Fibroblast of villous mesenchyme (primary cell): ENCODE results near the gene SH2D3A. TPM values are rescaled to one million over a fixed set of nuclear protein-coding genes. Genes with fewer than 3 reads are reported as not detected.
A peak's percentile ranks its signal among the peaks of the same experiment; 100 is the strongest.
"Not testable (repeated sequence)": the region's sequence is repeated elsewhere in the genome, so short reads cannot be mapped to it uniquely, and the experiment has no call there.

ENCODE experiments used
- DNase-seq: peaks from one replicate; pipeline ENCODE4 v3.0.0-alpha.2; 2010; ENCODE audit warnings: low read depth
- H3K4me3 ChIP-seq: 2 replicates; pipeline ENCODE4 v1.5.1; 2011; ENCODE audit warnings: low read depth, mild to moderate bottlenecking, low read length
- CTCF ChIP-seq: IDR thresholded peaks from 2 replicates; pipeline ENCODE4 v1.5.1; 2012; ENCODE audit warnings: low read depth, mild to moderate bottlenecking, low read length; ENCODE audit not compliant: insufficient read depth
- total RNA-seq: library from RNA; depleted of rRNA; stranded (reverse); fragments of >200 nt; gene quantifications from 2 replicates; pipeline ENCODE4 v1.2.3, GENCODE V29; 2012

SH2D3A gene
- total RNA-seq, 1 donor, result under 0.01 TPM

GRCh38 chr19:6750062-6750461, 17.2 kb downstream of the SH2D3A start:
- no peak overlapping the region for H3K4me3 ChIP-seq
- DNase-seq, result no peak
- TF ChIP-seq CTCF, result no peak

DNA sequence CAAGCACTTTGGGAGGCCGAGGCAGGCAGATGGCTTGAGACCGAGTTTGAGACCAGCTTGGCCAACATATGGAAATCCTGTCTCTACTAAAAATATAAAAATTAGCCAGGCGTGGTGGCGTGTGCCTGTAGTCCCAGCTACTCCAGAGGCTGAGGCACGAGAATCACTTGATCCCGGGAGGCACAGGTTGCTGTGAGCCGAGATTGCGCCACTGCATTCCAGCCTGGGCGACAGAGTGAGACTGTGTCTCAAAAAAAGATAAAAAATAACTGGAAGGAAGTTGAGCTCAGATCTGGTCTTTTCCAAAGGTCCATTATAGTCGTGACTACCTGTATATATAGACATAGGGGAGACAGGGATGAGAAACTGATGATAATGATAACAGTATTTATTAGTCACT, 18.7 kb downstream of the SH2D3A start:
- not testable (repeated sequence) for H3K4me3 ChIP-seq, DNase-seq

- H3K4me3 ChIP-seq, result no peak overlapping the region
- TF ChIP-seq CTCF, result no peak
- no peak for DNase-seq
Observed at GRCh38 chr19:6745965-6746364, 21.3 kb downstream of the SH2D3A start.

DNA sequence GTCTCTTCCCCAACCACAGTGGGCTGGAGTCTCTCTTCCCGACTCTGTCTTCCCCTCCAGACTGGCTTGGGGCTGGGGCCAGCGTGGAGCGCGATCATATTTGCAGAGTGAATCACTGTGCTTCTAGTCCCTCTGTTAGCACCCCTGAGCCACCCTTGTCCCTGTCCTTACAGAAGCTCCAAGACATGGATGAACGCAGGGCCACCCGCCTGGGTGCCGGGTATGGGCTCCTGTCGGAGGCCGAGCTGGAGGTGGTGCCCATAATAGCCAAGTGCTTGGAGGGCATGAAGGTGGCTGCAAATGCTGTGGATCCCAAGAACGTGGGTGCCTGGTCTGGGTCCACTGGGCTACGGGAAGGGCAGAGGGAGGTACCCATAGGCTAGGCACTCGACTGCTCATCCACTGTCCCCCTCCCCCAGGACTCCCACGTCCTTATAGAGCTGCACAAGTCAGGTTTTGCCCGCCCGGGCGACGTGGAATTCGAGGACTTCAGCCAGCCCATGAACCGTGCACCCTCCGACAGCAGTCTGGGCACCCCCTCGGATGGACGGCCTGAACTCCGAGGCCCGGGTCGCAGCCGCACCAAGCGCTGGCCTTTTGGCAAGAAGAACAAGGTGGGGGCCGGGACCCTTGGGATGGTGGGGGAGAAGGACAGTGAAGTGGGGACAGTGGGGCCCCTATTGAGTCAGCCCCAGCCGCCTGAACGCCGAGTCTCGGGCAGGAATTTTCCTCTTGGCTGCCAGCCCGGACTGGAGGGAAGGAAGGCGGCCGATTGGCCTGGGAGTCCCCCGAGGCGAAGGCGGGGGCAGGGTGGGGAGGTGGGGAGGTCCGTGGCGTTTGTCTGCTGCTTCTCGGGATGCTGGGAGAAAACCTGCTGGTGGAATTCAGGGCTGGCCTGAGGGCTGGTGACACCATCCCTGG, 22.6 kb downstream of the SH2D3A start:
- H3K4me3 ChIP-seq, result peak overlapping the region; percentile 27
- TF ChIP-seq CTCF, result no peak
- peak; percentile 92 for DNase-seq

- no peak for TF ChIP-seq CTCF
- DNase-seq, result peak; percentile 34
- H3K4me3 ChIP-seq, result peak overlapping the region; percentile 27
Observed at GRCh38 chr19:6743714-6744380, 23.4 kb downstream of the SH2D3A start.

GRCh38 chr19:6743066-6743465, 24.2 kb downstream of the SH2D3A start:
- H3K4me3 ChIP-seq, result no peak overlapping the region
- no peak for TF ChIP-seq CTCF
- no peak for DNase-seq

DNA sequence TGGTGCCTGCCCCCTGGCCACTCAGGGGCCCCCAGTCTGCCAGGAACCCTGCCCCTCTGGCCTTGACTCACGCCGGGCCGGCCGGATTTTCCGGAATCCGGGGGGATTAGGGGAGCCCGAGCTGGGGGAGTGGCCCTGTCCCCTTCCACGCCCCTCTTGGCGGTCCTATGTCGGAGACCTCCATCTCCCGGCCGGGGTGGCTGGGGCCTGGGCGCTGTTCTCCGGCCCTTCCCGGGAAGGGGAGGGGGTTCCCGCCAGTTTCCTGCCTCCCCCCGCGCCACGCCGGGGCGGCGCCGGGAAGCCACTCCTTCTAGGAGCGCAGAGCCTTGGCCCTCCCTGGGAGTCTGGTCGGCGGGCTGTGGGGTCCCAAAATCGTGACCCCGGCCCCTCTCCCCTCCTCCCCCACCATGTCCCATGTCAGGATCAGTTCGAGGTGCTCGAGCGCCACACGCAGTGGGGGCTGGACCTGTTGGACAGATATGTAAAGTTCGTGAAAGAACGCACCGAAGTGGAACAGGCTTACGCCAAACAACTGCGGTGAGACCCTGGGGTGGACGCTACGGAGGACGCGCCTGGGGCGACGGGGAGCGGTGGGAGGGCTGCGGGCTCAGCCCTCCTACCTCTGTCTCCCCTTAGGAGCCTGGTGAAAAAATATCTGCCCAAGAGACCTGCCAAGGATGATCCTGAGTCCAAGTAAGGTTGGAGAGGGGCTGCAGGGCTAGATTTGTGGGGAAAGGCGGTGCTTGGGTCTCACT, 26.5 kb downstream of the SH2D3A start:
- H3K4me3 ChIP-seq, result peak overlapping the region; percentile 92
- no peak for TF ChIP-seq CTCF
- DNase-seq, result peak; percentile 77
